SK-N-DZ (cell line): ENCODE results near the gene IDUA.

Source experiments
- DNase-seq: peaks from one replicate; pipeline ENCODE4 v3.0.0-alpha.2; 2015; ENCODE audit warnings: low spot score

IDUA gene

GRCh38 chr4:1000686-1001260, 13.9 kb downstream of the IDUA start:
- no peak for DNase-seq

GRCh38 chr4:1001561-1002130, 14.8 kb downstream of the IDUA start:
- DNase-seq: no peak

DNA sequence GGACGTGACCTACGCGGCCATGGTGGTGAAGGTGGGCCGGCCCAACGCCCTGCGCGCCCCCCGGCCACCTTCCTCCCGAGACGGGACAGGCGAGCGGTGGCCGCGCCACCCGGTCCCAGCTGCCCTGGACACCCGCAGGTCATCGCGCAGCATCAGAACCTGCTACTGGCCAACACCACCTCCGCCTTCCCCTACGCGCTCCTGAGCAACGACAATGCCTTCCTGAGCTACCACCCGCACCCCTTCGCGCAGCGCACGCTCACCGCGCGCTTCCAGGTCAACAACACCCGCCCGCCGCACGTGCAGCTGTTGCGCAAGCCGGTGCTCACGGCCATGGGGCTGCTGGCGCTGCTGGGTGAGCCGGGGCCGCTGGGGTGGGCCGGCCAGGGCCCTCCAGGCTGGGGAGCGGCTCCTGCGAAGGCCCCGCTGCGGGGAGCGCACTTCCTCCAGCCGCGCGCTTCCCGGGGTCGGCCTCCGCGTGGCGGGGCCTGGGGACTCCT, 15.3 kb downstream of the IDUA start:
- no peak for DNase-seq

DNA sequence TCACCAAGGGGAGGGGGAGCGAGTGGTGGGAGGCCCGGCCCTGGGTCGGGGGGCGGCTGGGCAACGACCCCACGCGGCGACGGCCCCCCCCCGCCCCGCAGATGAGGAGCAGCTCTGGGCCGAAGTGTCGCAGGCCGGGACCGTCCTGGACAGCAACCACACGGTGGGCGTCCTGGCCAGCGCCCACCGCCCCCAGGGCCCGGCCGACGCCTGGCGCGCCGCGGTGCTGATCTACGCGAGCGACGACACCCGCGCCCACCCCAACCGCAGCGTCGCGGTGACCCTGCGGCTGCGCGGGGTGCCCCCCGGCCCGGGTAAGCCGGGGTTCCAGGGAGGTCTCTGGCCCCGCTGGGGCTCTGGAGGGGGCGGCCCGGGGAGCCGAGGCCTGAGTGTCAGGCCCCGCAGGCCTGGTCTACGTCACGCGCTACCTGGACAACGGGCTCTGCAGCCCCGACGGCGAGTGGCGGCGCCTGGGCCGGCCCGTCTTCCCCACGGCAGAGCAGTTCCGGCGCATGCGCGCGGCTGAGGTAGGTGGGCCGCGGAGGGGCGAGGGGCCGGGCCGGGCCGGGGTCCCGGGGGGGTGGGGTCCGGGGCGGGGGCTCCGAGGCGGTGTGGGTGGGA, 15.9 kb downstream of the IDUA start:
- no peak for DNase-seq

DNA sequence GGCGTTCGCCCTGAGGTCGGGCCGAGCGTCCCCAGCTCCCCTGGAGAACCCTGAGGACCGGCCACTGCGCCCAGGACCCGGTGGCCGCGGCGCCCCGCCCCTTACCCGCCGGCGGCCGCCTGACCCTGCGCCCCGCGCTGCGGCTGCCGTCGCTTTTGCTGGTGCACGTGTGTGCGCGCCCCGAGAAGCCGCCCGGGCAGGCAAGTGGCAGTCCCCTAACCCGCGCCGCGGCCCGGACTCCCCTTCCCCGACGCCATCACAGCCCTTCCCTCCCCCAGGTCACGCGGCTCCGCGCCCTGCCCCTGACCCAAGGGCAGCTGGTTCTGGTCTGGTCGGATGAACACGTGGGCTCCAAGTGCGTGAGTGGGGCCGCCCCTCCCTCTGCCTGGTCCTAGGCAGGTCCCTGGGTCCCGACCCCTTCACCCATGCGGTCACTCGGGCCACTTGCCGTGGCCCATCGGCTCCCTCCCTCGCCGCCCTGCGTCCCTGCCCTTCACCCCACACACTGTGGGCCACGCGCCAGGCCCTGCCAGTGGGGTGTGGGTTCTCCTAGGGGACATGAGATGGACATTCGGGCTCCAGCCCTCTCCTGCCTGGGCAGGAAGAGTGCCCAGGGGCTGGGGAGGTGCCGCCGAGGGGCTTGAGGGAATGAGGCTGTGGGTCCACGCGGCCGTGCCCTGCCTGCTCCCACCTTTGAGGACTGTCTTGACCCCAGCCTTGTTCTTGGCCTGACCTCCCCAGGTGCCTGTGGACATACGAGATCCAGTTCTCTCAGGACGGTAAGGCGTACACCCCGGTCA, 16.6 kb downstream of the IDUA start:
- no peak for DNase-seq

- DNase-seq: no peak
Observed at GRCh38 chr4:1004071-1004418, 17.2 kb downstream of the IDUA start.

- DNase-seq: no peak
Observed at GRCh38 chr4:1004557-1005485, 18.0 kb downstream of the IDUA start.

- no peak for DNase-seq
Observed at GRCh38 chr4:1006856-1007255, 20.0 kb downstream of the IDUA start.

GRCh38 chr4:1008840-1009541, 22.1 kb downstream of the IDUA start:
- DNase-seq: no peak

DNA sequence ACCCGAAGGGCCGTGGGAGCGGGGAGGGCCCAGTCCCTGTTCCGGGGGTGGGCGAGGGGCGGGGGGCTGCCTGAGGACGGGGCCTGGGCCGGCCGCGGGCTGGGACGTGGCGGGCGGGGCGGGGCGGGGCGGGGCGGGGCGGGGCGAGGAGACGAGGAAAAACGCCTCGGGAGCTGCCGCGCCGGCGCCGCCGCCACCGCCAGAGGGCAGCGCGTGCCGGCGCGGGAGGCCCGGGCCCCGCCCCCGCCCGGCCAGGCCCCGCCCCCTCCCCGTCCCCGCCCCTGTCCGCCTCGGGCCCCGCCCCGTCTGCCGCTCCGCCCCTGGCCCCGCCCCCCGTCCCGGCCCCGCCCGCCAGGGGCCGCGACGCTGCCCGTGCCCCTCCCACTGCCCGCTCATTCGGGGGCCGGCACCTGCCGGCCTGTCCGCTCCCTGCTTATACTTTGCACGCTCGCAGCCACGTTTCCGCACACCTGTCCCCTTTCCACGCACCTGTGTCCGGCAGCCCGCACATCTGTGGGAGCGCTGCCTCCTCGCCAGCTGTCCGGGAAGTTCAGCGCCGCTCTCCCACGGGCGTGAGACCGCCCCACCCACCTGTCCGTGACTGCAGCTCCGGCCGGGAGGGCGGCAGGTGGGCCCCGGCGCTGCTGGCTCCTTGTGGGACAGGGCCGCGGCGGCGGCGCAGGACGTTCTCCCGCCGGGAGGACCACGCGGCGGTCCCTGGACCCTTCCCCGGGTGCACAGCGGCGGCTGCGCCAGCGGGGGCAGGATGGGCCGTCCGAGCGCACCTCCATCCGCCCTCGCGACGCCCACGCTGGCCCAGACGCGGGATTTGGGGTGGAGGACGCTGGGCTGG, 22.9 kb downstream of the IDUA start:
- no peak for DNase-seq

GRCh38 chr4:1010395-1011021, 23.7 kb downstream of the IDUA start:
- DNase-seq: no peak

GRCh38 chr4:1011022-1011665, 24.3 kb downstream of the IDUA start, which contains the start of gene FGFRL1:
TSS of gene FGFRL1 (plus strand) at chr4:1011626. CDS start at chr4:1012486, 860 bp downstream.
- no peak for DNase-seq

DNA sequence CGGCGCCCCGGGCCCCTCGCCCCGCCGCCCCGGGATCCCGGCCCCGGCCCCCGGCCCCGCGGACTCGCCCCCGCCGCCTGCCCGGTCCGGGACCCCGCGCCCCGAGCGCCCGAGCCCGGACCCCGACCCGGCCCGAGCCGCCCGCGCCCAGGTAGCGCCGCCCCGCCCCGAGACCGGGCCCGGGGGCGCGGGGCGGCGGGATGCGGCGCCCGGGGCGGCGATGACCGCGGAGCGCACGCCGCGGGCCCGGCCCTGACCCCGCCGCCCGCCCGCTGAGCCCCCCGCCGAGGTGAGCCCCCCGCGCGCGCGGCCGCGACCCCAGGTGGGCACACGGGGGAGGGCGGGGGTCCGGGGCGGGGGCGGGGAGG, 24.8 kb downstream of the IDUA start:
- no peak for DNase-seq

DNA sequence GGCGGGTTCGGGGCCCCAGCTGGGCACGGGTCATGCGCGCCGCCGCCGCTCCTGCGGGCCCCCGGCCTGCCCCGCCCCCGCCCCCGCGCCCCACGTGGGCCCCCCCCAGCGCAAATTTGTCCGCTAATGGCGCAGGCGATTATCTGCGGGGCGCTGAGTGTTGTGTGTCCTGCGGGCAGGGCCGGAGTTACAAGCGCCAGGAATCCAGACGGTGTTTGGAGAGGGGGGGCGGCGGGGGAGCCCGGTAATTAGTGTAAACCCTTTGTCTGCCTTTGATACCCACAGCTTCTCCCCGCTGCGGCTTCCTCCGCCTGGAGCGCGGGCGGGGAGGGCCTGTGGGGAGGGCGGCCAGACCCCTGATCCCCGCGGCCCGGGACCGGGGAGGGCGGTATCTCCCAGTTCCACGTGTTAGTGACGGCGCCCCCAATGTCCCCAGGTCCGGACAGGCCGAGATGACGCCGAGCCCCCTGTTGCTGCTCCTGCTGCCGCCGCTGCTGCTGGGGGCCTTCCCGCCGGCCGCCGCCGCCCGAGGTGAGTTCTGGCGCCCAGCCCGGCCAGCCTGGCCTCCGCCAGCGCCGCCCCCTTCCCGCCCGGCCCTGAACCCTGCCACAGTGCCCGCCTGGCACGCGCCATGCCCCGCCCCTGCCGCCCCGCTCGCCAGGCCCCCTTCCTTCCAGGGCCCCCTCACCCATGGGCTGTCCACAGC, 25.3 kb downstream of the IDUA start:
- no peak for DNase-seq

DNA sequence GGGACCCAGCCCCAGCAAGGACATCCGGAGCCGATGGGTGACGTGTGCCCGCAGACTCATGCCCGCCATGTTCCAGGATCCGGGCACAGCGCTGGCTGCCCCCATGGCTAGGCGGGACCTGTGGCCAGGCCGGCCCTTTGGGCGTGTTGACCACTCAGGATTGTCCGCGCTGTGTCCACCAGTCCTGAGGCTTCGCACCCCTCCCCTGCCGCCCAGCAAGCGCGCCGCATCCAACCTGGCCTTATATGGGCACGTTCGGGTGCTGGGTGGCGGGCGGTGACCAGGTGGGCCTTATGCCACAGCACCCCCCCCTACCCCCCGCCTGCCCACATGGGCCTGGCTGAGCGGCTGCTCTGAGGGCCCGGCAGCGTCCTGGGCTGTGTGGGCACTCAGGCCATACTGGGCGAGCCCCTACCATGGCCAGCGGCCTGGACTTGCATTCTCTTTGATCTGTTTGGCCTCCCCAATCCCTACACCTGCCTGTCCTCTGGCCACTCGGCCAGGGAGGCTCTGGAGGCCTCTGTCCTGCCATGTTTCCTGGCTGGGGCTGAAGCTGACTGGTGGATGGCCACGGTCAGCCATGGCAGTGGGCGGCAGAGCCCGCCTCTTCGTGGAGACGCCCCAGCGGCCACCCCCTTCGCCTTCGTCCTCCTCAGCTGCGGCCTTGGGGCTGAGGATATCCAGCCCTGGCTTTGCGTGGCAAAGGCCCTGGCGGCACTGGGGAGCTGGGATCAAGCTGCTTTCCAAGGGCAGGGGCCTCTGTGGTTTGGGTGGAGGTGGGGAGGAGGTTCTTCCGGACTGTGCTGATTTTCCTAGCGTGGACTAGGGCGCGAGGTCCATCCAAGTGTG, 26.6 kb downstream of the IDUA start:
- no peak for DNase-seq

GRCh38 chr4:1014291-1015167, 27.7 kb downstream of the IDUA start:
- DNase-seq: no peak
